BLaER1 (cell line): ENCODE data around the gene RTEL1.
"Not testable (repeated sequence)": the region's sequence is repeated elsewhere in the genome, so short reads cannot be mapped to it uniquely, and the experiment has no call there.

ENCODE experiments used
- H3K27ac ChIP-seq: shearing (Covaris generic); formaldehyde crosslinking; 2 replicates; pipeline ENCODE4 v1.8.1; 2022
- H3K27me3 ChIP-seq: shearing (Covaris generic); formaldehyde crosslinking; 2 replicates; pipeline ENCODE4 v1.8.1; 2022
- H3K36me3 ChIP-seq: shearing (Covaris generic); formaldehyde crosslinking; 2 replicates; pipeline ENCODE4 v1.8.1; 2022
- H3K4me1 ChIP-seq: shearing (Covaris generic); formaldehyde crosslinking; 2 replicates; pipeline ENCODE4 v1.8.1; 2022
- H3K4me2 ChIP-seq: shearing (Covaris generic); formaldehyde crosslinking; 2 replicates; pipeline ENCODE4 v1.8.1; 2022
- H3K4me3 ChIP-seq: shearing (Covaris generic); formaldehyde crosslinking; 2 replicates; pipeline ENCODE4 v1.8.1; 2022
- H3K9ac ChIP-seq: shearing (Covaris generic); formaldehyde crosslinking; 2 replicates; pipeline ENCODE4 v1.8.1; 2022
- H3K9me3 ChIP-seq: shearing (Covaris generic); formaldehyde crosslinking; 2 replicates; pipeline ENCODE4 v1.8.1; 2022
- H4K20me1 ChIP-seq: shearing (Covaris generic); formaldehyde crosslinking; 2 replicates; pipeline ENCODE4 v1.8.1; 2022
- Cebpa-rat ChIP-seq: shearing (Covaris generic); IDR thresholded peaks from 2 replicates; pipeline ENCODE4 v1.8.1; 2022

Gene RTEL1

DNA sequence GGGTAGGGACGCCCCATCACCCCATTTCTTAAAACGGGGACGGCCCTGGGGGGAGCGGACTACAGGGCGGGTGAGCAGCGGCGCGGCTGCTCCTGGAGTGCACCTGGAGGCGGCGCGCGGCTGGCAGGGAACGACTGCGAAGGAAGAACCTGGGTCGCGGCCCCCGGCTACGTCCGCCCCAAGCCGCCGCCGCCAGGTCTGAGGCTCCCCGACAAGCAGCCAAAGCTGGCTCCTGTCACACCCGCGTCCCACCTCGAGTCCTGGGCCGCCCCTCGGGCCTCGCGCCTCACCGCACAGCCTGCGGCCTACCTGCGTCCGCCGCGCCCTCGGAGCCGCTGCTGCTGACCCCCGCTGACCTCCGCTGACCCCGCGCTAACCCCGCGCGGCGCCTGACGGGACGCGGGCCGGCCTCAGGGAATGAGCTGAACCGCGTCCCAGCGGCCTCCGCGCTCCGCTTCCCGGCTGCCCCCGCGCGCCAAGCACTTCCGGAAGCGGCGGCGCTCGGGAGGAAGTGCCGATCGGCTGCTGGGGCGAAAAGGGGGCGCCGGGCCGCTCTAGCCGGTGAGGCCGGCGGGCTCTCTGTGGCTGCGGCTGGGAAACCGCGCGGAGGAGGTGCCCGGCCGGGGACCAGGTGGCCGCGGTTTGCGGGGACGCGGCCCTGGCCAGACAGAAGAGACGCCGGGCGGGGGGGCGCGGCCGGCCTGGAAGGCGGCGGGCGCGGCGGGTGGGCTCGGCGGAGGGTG, 49.6 kb downstream of the RTEL1 start, which contains the start of the genes ARFRP1 and ZGPAT:
TSS of gene ARFRP1 (minus strand) at position 419 of the 743 bp plus-strand sequence. CDS start 885 bp downstream, outside the sequence.
TSS of gene ZGPAT (plus strand) at position 482 of the 743 bp plus-strand sequence. CDS start 542 bp downstream, outside the sequence.
- Histone ChIP-seq H3K27ac (peak within 1 kb of the TSS; percentile 86), H3K27me3 (no peaks in the 10 kb centered on the region), H4K20me1 (peaks cover 85% of the 10 kb centered on the region), H3K4me1 (peaks cover 44% of the 10 kb centered on the region), H3K36me3 (peaks cover 81% of the 10 kb centered on the region), H3K9ac (peak within 1 kb of the TSS; percentile 93), H3K4me2 (peak within 1 kb of the TSS; percentile 97), H3K9me3 (peaks cover 6% of the 10 kb centered on the region), H3K4me3 (peak within 1 kb of the TSS; percentile 97)
- TF ChIP-seq Cebpa-rat, result no peak

DNA sequence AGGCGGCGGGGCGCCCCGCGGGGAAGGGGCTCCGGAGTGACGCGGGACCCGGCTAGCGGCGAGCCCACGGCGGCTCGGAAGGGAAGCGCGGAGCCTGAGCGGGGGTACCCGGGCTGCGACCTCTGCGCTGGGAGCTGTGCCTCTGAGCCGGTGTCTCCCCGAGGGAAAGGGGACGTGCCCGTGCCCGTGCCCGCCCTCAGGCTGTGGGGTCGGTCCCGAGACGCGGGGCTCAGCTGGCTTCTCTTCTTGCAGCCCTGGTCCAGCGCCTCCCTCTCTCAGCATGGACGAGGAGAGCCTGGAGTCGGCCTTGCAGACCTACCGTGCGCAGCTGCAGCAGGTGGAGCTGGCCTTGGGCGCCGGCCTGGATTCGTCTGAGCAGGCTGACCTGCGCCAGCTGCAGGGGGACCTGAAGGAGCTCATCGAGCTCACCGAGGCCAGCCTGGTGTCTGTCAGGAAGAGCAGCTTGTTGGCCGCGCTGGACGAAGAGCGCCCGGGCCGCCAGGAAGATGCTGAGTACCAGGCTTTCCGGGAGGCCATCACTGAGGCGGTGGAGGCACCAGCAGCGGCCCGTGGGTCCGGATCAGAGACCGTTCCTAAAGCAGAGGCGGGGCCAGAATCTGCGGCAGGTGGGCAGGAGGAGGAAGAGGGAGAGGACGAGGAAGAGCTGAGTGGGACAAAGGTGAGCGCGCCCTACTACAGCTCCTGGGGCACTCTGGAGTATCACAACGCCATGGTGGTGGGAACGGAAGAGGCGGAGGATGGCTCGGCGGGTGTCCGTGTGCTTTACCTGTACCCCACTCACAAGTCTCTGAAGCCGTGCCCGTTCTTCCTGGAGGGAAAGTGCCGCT, 50.4 kb downstream of the RTEL1 start:
- peak overlapping the region; percentile 97 for H3K4me2 ChIP-seq

DNA sequence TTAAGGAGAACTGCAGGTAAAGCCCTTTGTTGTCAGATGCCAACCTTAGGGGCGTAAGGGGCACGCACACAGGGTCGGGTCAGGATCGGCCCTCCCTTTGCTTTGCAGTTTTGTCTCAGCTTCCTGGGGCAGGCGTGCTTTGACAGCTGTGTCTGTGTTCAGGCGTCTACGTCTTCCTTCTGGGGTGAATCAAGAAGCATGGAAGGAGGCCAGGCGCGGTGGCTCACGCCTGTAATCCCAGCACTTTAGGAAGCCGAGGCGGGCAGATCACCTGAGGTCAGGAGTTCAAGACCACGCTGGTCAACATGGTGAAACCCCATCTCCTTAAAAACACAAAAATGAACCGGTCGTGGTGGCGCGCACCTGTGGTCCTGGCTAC, 51.0 kb downstream of the RTEL1 start:
- peaks cover 71% of the 10 kb centered on the region for H4K20me1 ChIP-seq
- H3K4me2 ChIP-seq, result peak overlapping the region; percentile 97
- H3K9ac ChIP-seq, result peak overlapping the region; percentile 93
- TF ChIP-seq Cebpa-rat, result no peak
- H3K36me3 ChIP-seq, result peaks cover 81% of the 10 kb centered on the region
- H3K4me1 ChIP-seq, result peaks cover 44% of the 10 kb centered on the region
- 0 out of 2 replicates have a peak overlapping the region, but pooled peaks have one; percentile 86 for H3K27ac ChIP-seq
- H3K4me3 ChIP-seq, result peak overlapping the region; percentile 97
- H3K9me3 ChIP-seq, result peaks cover 9% of the 10 kb centered on the region
- no peaks in the 10 kb centered on the region for H3K27me3 ChIP-seq

More for the DNA sequence above, 50.4 kb downstream of the RTEL1 start:
- TF ChIP-seq Cebpa-rat, result no peak
- H4K20me1 ChIP-seq, result peaks cover 77% of the 10 kb centered on the region
- H3K9me3 ChIP-seq, result peaks cover 6% of the 10 kb centered on the region
- peak overlapping the region; percentile 86 for H3K27ac ChIP-seq
- peak overlapping the region; percentile 97 for H3K4me3 ChIP-seq
- peaks cover 81% of the 10 kb centered on the region for H3K36me3 ChIP-seq
- H3K4me1 ChIP-seq, result peaks cover 44% of the 10 kb centered on the region
- no peaks in the 10 kb centered on the region for H3K27me3 ChIP-seq
- peak overlapping the region; percentile 93 for H3K9ac ChIP-seq

DNA sequence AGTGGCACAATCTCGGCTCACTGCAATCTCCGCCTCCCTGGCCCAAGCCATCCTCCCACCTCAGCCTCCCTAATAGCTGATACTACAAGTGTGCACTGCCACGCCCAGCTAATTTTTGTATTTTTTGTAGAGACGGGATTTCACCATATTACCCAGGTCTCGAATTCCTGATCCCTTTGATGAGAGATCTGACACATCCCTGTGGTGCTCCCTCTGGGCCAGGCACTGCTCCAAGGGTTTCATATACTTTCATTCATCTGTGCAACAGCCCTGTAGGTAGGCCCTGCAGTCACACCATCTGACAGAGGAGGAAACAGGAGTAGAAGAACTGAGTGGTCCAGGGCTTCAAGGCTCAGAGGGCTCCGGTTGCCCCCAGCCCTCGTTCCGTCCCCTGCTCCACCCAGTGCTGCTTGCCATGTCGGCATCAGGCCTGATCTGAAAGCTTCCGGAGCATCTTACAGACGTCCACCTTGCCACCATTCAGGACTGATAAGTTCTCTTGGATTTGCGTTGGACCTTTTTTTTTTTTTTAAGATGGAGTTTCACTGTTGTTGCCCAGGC, 53.1 kb downstream of the RTEL1 start:
- no peak for TF ChIP-seq Cebpa-rat
- Histone ChIP-seq H3K4me1 (peaks cover 40% of the 10 kb centered on the region), H4K20me1 (peaks cover 54% of the 10 kb centered on the region), H3K9me3 (peaks cover 27% of the 10 kb centered on the region), H3K9ac (no peak overlapping the region), H3K27me3 (no peaks in the 10 kb centered on the region), H3K27ac (no peak overlapping the region), H3K4me2 (no peak overlapping the region), H3K36me3 (peaks cover 81% of the 10 kb centered on the region), H3K4me3 (no peak overlapping the region)

DNA sequence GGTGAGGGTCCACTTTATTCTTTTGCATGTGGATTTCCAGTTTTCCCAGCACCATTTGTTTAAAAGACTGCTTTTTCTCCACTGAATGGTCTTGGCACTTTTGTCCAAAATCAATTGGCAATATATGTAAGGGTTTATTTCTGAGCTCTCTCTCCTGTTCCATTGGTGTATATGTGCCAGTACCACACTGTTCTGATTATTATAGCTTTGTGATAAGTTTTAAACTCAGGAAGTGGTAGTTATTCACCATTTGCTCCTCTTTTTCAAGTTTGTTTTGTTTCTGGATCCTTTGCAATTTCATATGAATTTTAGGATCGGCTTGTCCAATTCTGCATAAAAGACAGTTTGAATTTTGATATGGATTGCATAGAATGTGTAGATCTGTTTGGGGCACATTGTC, 54.1 kb downstream of the RTEL1 start:
- H3K27ac ChIP-seq, result no peak overlapping the region
- peaks cover 87% of the 10 kb centered on the region for H3K36me3 ChIP-seq
- H3K4me2 ChIP-seq, result no peak overlapping the region
- no peaks in the 10 kb centered on the region for H3K27me3 ChIP-seq
- peaks cover 52% of the 10 kb centered on the region for H4K20me1 ChIP-seq
- TF ChIP-seq Cebpa-rat, result no peak
- peaks cover 33% of the 10 kb centered on the region for H3K4me1 ChIP-seq
- no peak overlapping the region for H3K9ac ChIP-seq
- peaks cover 27% of the 10 kb centered on the region for H3K9me3 ChIP-seq
- H3K4me3 ChIP-seq, result no peak overlapping the region

DNA sequence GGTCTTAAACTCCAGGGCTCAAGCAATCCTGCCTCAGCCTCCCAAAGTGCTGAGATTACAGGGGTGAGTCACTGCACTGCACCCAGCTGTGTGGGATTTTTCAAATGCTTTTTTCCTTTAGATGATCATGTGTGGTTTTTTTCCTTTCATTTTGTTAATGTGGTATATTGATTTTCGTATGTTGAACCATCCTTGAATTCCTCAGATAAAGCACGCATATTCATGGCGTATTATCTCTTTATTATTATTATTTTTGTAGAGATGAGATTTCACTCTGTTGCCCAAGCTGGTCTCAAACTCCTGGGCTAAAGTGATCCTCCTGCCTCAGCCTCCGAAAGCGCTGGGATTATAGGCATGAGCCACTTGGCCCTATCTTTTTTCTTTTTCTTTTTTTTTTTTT, 56.7 kb downstream of the RTEL1 start:
- Histone ChIP-seq H3K4me3 (peak overlapping the region; percentile 30; the same call in 1 of the 2 replicates), H3K27me3 (no peaks in the 10 kb centered on the region), H3K36me3 (peaks cover 99% of the 10 kb centered on the region), H3K4me2 (no peak overlapping the region), H4K20me1 (peaks cover 32% of the 10 kb centered on the region), H3K9ac (no peak overlapping the region), H3K4me1 (peaks cover 17% of the 10 kb centered on the region), H3K9me3 (peaks cover 46% of the 10 kb centered on the region), H3K27ac (no peak overlapping the region)
- no peak for TF ChIP-seq Cebpa-rat

DNA sequence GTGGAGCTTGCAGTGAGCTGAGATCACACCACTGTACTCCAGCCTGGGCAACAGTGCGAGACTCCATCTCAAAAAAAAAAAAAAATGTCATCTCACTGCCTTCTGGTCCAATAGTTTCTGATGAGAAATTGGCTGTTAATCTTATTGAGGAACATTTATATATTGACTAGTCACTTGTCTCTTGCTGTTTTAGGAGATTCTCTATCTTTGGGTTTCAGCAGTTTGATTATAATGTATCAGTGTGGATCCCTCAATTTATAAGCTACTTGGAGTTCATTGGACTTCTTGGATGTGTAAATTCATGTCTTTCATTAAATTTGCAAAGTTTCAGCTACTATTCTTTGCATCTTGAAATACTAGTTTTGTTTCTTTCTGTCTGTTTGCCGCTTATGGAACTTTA, 60.9 kb downstream of the RTEL1 start:
- no peak overlapping the region for H3K4me2 ChIP-seq

DNA sequence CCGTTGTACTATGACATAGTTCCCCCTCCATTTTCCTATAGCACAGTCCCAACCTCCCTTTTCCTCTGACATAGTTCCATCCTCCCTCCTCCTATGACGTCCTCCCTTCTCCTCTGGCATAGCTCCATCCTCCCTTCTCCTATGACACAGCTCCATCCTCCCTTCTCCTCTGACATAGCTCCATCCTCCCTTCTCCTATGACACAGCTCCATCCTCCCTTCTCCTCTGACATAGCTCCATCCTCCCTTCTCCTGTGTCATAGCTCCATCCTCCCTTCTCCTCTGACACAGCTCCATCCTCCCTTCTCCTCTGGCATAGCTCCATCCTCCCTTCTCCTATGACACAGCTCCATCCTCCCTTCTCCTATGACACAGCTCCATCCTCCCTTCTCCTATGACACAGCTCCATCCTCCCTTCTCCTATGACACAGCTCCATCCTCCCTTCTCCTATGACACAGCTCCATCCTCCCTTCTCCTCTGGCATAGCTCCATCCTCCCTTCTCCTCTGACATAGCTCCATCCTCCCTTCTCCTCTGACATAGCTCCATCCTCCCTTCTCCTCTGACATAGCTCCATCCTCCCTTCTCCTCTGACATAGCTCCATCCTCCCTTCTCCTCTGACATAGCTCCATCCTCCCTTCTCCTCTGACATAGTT, 65.0 kb downstream of the RTEL1 start:
- peaks cover 88% of the 10 kb centered on the region for H3K36me3 ChIP-seq
- peaks cover 22% of the 10 kb centered on the region; the same call in 1 of the 2 replicates for H4K20me1 ChIP-seq
- peaks cover 13% of the 10 kb centered on the region for H3K4me1 ChIP-seq
- H3K27me3 ChIP-seq, H3K27ac ChIP-seq, H3K4me2 ChIP-seq, H3K4me3 ChIP-seq, H3K9ac ChIP-seq: not testable (repeated sequence)
- peaks cover 52% of the 10 kb centered on the region for H3K9me3 ChIP-seq

More for the DNA sequence above, 60.9 kb downstream of the RTEL1 start:
- Histone ChIP-seq H3K27ac (no peak overlapping the region), H3K9ac (no peak overlapping the region), H4K20me1 (peaks cover 37% of the 10 kb centered on the region; the same call in 1 of the 2 replicates), H3K4me3 (no peak overlapping the region), H3K4me1 (no peaks in the 10 kb centered on the region), H3K27me3 (no peaks in the 10 kb centered on the region), H3K36me3 (peaks cover 96% of the 10 kb centered on the region), H3K9me3 (peaks cover 43% of the 10 kb centered on the region)
- TF ChIP-seq Cebpa-rat, result no peak

DNA sequence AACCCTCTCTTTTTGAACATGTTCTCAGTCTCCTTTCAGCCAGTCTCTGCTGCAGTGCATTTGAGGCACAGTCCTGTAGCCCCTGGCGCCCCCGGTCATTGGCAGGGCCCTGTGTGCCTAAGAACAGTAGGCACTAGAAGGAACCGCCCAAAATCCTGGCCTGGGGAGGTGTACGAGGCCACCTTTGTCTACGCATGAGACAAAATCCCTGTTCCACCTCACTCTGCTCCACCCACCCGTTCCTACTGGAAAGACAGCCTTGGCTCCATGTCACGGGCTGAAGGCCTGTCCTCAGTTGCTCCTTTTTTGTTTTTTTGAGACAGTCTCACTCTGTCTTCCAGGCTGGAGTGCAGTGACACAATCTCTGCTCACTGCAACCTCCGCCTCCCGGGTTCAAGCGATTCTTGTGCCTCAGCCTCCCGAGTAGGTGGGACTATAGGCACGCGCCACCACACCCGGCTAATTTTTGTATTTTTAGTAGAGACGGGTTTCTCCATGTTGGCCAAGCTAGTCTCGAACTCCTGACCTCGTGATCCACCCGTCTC, 72.1 kb downstream of the RTEL1 start:
- not testable (repeated sequence) for H3K4me3 ChIP-seq, H3K27me3 ChIP-seq, H4K20me1 ChIP-seq
- peak overlapping the region; percentile 81 for H3K4me2 ChIP-seq
- peak overlapping the region; percentile 90 for H3K27ac ChIP-seq
- H3K9ac ChIP-seq, result peak overlapping the region; percentile 27; the same call in 1 of the 2 replicates
- H3K4me1 ChIP-seq, result peaks cover 84% of the 10 kb centered on the region
- H3K36me3 ChIP-seq, result peaks cover 45% of the 10 kb centered on the region
- peaks cover 20% of the 10 kb centered on the region for H3K9me3 ChIP-seq
